ENCODE data around the gene SOX1. TPM values are rescaled to one million over a fixed set of nuclear protein-coding genes. Genes with fewer than 3 reads are reported as not detected.

The SOX1 gene
- total RNA-seq, 1 donor from 2014 or later: not detected

- no peaks in the 10 kb centered on the region for H3K9me3 ChIP-seq
- H3K27ac ChIP-seq: no peak overlapping the region
- H3K4me1 ChIP-seq: no peaks in the 10 kb centered on the region
- H3K36me3 ChIP-seq: no peaks in the 10 kb centered on the region
- TF ChIP-seq, protein P1, sequence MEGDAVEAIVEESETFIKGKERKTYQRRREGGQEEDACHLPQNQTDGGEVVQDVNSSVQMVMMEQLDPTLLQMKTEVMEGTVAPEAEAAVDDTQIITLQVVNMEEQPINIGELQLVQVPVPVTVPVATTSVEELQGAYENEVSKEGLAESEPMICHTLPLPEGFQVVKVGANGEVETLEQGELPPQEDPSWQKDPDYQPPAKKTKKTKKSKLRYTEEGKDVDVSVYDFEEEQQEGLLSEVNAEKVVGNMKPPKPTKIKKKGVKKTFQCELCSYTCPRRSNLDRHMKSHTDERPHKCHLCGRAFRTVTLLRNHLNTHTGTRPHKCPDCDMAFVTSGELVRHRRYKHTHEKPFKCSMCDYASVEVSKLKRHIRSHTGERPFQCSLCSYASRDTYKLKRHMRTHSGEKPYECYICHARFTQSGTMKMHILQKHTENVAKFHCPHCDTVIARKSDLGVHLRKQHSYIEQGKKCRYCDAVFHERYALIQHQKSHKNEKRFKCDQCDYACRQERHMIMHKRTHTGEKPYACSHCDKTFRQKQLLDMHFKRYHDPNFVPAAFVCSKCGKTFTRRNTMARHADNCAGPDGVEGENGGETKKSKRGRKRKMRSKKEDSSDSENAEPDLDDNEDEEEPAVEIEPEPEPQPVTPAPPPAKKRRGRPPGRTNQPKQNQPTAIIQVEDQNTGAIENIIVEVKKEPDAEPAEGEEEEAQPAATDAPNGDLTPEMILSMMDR (IDR thresholded peaks at IDR 0.05): no peak
- no peak for DNase-seq (ENCODE audit: low spot score in 2 of 2)
- intact Hi-C loops (cut with DNase I): no loop called here
- H3K27me3 ChIP-seq: no peaks in the 10 kb centered on the region
- no peak overlapping the region for H3K4me3 ChIP-seq
Measured at GRCh38 chr13:112032186-112032993, 34.6 kb upstream of the SOX1 start.

GRCh38 chr13:112034231-112034630 is 32.7 kb upstream of the SOX1 start:
- H3K4me3 ChIP-seq: no peak overlapping the region
- H3K36me3 ChIP-seq: no peaks in the 10 kb centered on the region
- no peak for DNase-seq (ENCODE audit: low spot score in 2 of 2)
- H3K27ac ChIP-seq: no peak overlapping the region
- intact Hi-C loops (cut with DNase I): no loop called here
- H3K27me3 ChIP-seq: no peaks in the 10 kb centered on the region
- TF ChIP-seq, protein P1 (IDR thresholded peaks at IDR 0.05): no peak
- no peaks in the 10 kb centered on the region for H3K9me3 ChIP-seq
- H3K4me1 ChIP-seq: no peaks in the 10 kb centered on the region

- TF ChIP-seq, protein P1 (IDR thresholded peaks at IDR 0.05): no peak
- DNase-seq (ENCODE audit: low spot score in 2 of 2): no peak
- no peaks in the 10 kb centered on the region for H3K9me3 ChIP-seq
- no peaks in the 10 kb centered on the region for H3K36me3 ChIP-seq
- intact Hi-C loops (cut with DNase I): no loop called here
- no peak overlapping the region for H3K27ac ChIP-seq
- no peaks in the 10 kb centered on the region for H3K27me3 ChIP-seq
- H3K4me3 ChIP-seq: no peak overlapping the region
- H3K4me1 ChIP-seq: no peaks in the 10 kb centered on the region
Measured at GRCh38 chr13:112034846-112035245, 32.1 kb upstream of the SOX1 start.

GRCh38 chr13:112042496-112042895 is 24.5 kb upstream of the SOX1 start:
- Histone ChIP-seq H3K27me3 (no peaks in the 10 kb centered on the region), H3K4me3 (no peak overlapping the region), H3K9me3 (peaks cover 0 to 13% of the 10 kb centered on the region in 2 donors), H3K36me3 (no peaks in the 10 kb centered on the region), H3K27ac (no peak overlapping the region), H3K4me1 (no peaks in the 10 kb centered on the region)
- no peak for DNase-seq (ENCODE audit: low spot score in 2 of 2)
- intact Hi-C loops (cut with DNase I): no loop called here
- TF ChIP-seq, protein P1 (IDR thresholded peaks at IDR 0.05): no peak

DNA sequence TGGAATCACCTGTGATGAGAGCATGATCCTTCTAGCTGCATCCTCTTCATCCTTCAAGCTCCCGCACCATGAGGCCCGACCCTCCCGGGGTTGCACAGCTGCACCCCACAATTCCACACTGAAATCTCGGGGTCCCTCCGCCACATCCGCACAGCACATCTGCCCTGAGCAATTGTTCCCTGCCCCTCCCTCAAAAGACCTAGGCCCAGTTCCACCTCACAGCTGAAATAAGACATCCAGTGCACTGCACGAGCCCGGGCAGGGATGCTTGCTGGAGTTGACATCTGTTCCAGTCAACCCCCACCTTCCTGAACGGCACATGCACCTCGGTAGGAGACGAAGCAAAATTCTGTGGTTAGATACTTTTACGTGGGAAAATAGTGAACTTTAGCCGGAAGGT is 14.7 kb upstream of the SOX1 start:
- intact Hi-C loops (cut with DNase I): no loop called here
- H3K27ac ChIP-seq: no peak overlapping the region
- H3K4me3 ChIP-seq: no peak overlapping the region
- no peak for DNase-seq (ENCODE audit: low spot score in 2 of 2)
- H3K36me3 ChIP-seq: no peaks in the 10 kb centered on the region
- TF ChIP-seq, protein P1 (IDR thresholded peaks at IDR 0.05): no peak
- H3K9me3 ChIP-seq: peaks cover 0 to under 1% of the 10 kb centered on the region in 2 donors
- H3K27me3 ChIP-seq: peaks cover 7% of the 10 kb centered on the region
- peaks cover 0 to 5% of the 10 kb centered on the region in 2 donors for H3K4me1 ChIP-seq
